BE2C (cell line): Measurements from ENCODE around the gene NDOR1.
A peak's percentile ranks its signal among the peaks of the same experiment; 100 is the strongest.

Experiments
- DNase-seq: peaks from one replicate; pipeline ENCODE4 v3.0.0-alpha.2; 2020
- H3K27me3 ChIP-seq: fragments of 250-450 bp; sonication (Bioruptor Pico); 2 replicates; pipeline ENCODE4 v1.5.1; 2020; ENCODE audit warnings: mild to moderate bottlenecking
- H3K36me3 ChIP-seq: fragments of 250-450 bp; sonication (Bioruptor Pico); 2 replicates; pipeline ENCODE4 v1.5.1; 2020; ENCODE audit warnings: mild to moderate bottlenecking
- H3K4me1 ChIP-seq: fragments of 250-450 bp; sonication (Bioruptor Pico); 2 replicates; pipeline ENCODE4 v1.5.1; 2020
- H3K4me3 ChIP-seq: 2 replicates; pipeline ENCODE4 v1.5.1; 2011; ENCODE audit warnings: low read depth, low read length
- H3K9me3 ChIP-seq: fragments of 250-450 bp; sonication (Bioruptor Pico); 2 replicates; pipeline ENCODE4 v1.5.1; 2020
- CTCF ChIP-seq: IDR thresholded peaks from 2 replicates; pipeline ENCODE4 v1.5.1; 2012; ENCODE audit warnings: mild to moderate bottlenecking, low read depth, low read length

NDOR1 gene

DNA sequence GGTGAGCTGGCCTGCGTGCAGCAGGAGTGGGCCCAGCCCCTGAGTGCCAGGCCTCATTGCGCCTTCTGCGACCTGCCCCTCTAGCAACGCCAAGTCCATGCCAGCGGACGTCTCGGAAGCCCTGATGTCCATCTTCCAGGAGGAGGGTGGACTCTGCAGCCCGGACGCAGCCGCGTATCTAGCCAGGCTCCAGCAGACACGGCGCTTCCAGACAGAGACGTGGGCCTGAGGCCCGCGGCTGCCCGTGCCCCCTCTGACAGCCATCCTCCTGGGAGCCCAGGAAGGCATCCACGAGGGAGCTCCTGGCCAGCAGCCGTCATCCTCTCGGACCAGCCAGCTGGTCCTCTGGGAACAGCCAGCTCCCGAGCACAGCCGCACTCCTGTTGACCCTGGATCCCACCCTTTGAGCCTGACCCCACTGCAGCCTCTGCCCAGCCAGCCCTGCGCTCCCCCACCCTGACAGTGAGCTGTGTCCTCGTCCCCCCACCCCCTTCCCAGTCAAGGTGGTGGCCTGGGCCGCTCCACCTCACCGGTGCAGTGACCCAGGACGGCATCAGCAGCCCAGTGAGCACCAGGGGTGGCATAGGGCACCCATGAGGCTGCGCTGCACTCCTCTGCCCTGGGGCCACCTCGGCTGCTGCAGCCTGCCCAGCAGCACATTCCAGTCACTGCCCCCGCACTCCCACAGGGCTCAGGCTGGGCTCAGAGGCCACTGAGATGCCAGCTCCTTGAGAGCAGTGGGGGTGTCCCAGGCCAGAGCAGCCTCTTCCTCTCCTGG is 10.9 kb downstream of the NDOR1 start:
- no peak for TF ChIP-seq CTCF
- no peak for DNase-seq
- peaks cover 13% of the 10 kb centered on the region for H3K4me1 ChIP-seq
- no peaks in the 10 kb centered on the region for H3K36me3 ChIP-seq
- no peaks in the 10 kb centered on the region for H3K27me3 ChIP-seq
- H3K9me3 ChIP-seq: no peaks in the 10 kb centered on the region
- H3K4me3 ChIP-seq: no peak overlapping the region

DNA sequence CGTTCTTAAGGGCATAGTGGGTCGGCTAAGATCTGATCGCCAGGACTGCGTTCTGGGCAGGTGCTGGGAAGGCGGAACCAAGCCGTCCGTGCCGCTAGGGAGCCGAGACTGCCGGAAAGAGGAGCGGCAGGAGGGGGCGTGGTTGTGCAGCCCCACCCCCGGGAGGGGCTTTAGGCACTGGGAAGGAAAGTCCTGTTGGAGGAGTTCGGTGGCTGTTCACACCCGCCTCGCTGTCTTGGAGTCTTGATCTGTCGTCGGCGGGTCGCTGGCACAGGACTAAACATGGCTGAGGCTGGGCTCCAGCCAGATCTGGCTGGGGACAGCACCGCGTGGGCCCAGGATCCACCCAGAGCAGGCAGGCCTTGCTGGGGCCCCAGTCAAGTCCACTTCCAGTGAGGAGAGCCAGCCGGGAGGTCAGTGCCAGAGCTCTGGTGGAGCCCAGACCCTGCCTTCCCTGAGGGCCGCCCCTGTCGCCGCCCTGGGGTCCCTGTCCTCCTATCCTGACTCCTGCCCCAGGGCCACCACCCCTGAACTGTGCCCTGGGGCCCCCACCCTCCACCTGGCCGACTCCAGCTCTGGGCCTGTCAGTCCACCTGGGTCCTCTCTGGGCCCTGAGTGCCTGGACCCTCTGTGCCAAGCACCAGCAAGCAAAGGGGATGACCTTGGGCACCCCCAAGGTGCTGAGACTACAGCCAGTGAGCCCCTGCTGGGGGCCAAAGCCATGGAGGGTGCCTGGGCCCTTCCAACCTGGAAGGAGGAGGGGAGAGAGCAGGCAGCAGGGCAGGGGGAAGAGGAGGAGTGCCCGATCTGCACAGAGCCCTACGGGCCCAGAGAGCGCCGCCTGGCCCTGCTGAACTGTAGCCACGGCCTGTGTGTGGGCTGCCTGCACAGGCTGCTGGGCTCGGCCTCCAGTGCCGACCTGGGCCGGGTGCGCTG is 12.0 kb downstream of the NDOR1 start:
- TF ChIP-seq CTCF: no peak
- Histone ChIP-seq H3K27me3 (no peaks in the 10 kb centered on the region), H3K4me3 (peak overlapping the region; percentile 41), H3K9me3 (no peaks in the 10 kb centered on the region), H3K36me3 (no peaks in the 10 kb centered on the region), H3K4me1 (peaks cover 13% of the 10 kb centered on the region)
- DNase-seq: peak; percentile 81

DNA sequence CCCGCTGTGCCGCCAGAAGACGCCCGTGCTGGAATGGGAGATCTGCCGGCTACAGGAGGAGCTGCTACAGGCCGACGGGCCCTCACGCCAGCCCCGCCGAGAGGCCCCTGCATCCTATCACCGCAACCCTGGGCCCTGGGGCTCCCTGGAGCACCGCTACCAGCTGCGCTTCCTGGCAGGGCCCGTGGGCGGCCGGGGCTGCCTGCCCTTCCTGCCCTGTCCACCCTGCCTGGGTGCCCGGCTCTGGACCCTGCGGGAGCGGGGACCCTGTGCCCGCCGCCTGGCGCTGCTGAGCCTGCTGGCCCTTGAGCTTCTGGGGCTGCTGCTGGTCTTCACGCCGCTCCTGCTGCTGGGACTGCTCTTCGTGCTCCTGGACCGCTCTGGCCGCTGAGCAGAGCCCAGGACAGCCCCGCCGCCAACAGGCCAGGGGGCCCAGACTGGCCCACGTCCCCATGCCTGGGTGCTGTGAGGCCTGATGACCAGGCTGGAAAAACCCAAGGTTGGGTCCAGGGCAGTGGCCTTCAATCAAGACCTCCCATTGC is 12.8 kb downstream of the NDOR1 start:
- H3K4me3 ChIP-seq: no peak overlapping the region
- no peak for TF ChIP-seq CTCF

DNA sequence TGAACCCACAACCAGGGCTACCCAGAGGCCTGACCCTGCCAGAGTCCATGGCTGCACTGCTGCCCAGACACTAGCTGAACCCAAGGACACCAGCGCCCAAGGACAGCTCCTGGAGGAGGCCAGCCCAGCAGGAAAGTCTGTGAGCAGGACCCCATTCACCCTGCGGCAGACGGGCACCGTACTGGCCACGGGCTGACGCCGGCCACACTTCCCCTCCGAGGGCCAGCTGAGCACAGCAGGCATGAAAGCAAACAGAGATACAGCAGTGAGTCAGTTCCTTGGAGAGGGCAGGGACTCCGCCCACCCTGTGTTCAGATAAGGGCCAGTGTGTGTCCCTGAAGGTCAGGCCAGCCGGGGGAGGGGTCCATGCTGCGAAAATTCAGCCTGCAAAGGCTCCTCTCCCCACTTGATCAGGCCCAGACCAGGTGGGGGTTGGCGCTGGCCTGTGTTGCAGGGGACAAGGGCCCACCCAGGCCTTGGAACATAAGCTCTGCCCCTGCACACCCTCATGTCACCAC is 13.3 kb downstream of the NDOR1 start:
- Histone ChIP-seq H3K4me1 (peaks cover 16% of the 10 kb centered on the region), H3K27me3 (no peaks in the 10 kb centered on the region), H3K9me3 (no peaks in the 10 kb centered on the region), H3K36me3 (no peaks in the 10 kb centered on the region), H3K4me3 (no peak overlapping the region)
- peak; percentile 61 for DNase-seq
- TF ChIP-seq CTCF: no peak

More for the DNA sequence above, 12.8 kb downstream of the NDOR1 start:
- no peaks in the 10 kb centered on the region for H3K9me3 ChIP-seq
- no peak for DNase-seq
- peaks cover 16% of the 10 kb centered on the region for H3K4me1 ChIP-seq
- no peaks in the 10 kb centered on the region for H3K36me3 ChIP-seq
- no peaks in the 10 kb centered on the region for H3K27me3 ChIP-seq

DNA sequence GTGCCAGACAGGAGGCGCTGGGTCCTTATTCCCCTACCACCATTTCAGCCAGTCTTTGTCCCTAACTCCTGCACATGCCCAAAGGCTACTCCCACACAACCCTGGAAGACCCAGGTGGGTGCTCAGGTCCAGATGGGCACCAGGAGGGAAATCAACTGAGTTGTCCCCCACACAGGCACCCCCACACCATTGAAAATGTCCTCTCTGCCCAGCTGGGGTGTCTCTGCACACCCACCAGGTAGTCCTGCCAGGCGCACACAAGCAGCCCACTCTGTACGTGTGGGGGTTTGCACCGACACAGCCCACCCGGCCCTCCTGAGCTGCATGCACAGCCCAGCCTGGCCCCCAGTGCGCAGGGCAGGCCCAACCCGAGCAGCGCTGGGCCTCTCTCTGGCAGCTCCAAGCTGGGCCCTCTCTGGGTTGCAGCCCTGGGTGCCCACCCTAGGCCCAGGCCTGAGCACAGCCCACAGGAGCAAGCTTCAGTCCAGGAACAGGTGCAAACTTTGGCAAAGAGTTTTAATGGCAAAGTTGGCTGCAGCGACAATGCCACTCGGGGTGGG is 14.3 kb downstream of the NDOR1 start:
- TF ChIP-seq CTCF: no peak
- no peak for DNase-seq
- Histone ChIP-seq H3K4me3 (no peak overlapping the region), H3K4me1 (peaks cover 16% of the 10 kb centered on the region), H3K27me3 (no peaks in the 10 kb centered on the region), H3K9me3 (no peaks in the 10 kb centered on the region), H3K36me3 (no peaks in the 10 kb centered on the region)
